Measurements from ENCODE around the gene MRAS.

The MRAS gene

DNA sequence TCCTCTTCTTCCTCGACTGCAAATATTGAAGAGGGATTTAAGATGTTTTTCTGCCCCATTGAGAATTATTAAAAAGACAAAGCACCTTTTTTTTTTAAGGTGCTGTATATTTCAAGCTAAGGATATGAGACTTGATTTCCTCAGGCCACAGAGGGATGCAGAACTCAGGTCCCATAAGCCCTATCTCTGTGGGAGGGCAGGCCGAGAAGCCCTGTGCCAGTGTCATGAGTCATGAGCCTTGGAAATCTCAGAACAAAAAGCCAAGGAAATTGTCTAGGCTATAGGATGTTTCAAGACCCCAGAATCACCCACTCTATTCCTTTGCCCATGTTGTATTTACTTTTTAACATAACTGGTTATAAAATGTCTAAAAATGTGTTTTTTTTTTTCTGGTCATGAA, 93.4 kb downstream of the MRAS start:
- H3K4me3 ChIP-seq (replicated peaks in 1 of 2; ENCODE audit: low read depth in 2 of 2, low read length in 2 of 2), result no peak overlapping the region
- TF ChIP-seq, protein P1, sequence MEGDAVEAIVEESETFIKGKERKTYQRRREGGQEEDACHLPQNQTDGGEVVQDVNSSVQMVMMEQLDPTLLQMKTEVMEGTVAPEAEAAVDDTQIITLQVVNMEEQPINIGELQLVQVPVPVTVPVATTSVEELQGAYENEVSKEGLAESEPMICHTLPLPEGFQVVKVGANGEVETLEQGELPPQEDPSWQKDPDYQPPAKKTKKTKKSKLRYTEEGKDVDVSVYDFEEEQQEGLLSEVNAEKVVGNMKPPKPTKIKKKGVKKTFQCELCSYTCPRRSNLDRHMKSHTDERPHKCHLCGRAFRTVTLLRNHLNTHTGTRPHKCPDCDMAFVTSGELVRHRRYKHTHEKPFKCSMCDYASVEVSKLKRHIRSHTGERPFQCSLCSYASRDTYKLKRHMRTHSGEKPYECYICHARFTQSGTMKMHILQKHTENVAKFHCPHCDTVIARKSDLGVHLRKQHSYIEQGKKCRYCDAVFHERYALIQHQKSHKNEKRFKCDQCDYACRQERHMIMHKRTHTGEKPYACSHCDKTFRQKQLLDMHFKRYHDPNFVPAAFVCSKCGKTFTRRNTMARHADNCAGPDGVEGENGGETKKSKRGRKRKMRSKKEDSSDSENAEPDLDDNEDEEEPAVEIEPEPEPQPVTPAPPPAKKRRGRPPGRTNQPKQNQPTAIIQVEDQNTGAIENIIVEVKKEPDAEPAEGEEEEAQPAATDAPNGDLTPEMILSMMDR (IDR thresholded peaks at IDR 0.05; ENCODE audit: low read depth, low read length), result no peak
- peak; percentile 31 to 38 for DNase-seq (ENCODE audit: low read depth in 2 of 2)

DNA sequence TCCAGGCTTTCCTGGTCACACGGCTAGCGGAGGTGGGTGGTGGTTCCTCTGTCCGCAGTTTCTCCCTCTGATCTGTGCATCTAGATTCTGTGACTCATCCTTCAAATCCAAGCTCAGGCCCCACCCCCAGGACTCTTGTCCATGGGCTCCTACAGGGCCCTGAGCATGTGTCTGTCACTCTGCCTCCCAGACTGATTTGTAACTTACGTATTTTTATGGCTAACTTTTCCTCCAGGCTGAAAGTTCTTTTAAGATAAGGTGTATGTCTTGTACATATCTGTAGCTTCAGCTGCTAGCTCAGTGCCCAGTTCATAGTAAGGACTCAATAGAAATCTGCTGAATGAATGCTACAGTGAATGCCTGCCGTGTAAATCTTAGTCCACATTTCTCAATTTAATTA, 94.1 kb downstream of the MRAS start:
- peak; percentile 39 to 55 for DNase-seq (ENCODE audit: low read depth in 2 of 2)
- H3K4me3 ChIP-seq (replicated peaks in 1 of 2; ENCODE audit: low read depth in 2 of 2, low read length in 2 of 2), result no peak overlapping the region
- TF ChIP-seq, protein P1 (IDR thresholded peaks at IDR 0.05; ENCODE audit: low read depth, low read length), result no peak

GRCh38 chr3:138443091-138443490, 94.7 kb downstream of the MRAS start:
- TF ChIP-seq, protein P1 (IDR thresholded peaks at IDR 0.05; ENCODE audit: low read depth, low read length), result no peak
- DNase-seq (ENCODE audit: low read depth in 2 of 2), result no peak
- H3K4me3 ChIP-seq (replicated peaks in 1 of 2; ENCODE audit: low read depth in 2 of 2, low read length in 2 of 2), result no peak overlapping the region

DNA sequence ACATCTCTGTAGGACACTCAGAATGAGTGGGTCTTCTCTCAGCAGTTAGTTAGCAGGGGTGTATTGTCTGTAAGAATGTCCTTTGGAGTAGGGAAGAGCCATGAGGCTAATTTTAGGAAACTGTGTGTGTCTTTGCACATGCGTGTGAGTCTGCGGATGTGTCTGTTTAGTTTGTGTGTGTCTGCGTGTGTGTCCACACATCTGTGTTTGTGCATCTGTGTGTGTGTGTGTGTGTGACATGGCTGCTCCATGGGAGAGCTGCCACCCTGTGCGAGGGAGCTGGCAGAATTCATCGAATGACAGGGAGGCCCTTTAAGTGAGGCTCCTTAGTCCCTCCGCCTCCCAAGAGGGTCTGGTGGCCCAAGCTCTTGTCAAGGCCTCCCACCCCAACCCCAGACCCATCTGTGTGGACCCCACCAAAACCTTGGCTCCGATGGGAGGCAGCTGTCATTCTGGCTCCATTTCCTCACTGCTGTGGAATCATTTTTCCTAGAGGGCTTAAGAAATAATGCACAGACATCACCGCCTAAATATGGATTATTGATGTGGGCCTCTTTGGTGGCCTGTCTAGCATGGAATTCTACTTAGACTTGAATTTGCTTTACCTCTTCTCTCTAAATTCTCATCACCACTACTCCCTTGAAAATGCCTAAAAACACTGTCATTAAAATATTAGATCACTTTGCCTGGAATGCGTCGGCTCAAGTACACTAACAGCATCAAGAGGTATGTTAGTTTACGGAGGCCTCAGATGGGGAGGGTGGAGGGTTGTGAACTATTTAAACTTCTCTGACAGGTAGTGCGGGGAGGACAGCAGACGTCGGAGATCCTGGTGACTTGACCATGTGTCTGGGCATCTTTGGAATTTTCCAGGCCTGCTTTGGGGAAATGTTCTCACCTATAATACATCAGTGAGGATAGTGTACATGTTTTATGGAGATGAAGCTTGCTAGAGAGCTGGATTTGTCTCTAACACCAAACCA, 95.4 kb downstream of the MRAS start:
- TF ChIP-seq, protein P1 (IDR thresholded peaks at IDR 0.05; ENCODE audit: low read depth, low read length), result no peak
- DNase-seq (ENCODE audit: low read depth in 2 of 2), result no peak
- no peak overlapping the region for H3K4me3 ChIP-seq (replicated peaks in 1 of 2; ENCODE audit: low read depth in 2 of 2, low read length in 2 of 2)

DNA sequence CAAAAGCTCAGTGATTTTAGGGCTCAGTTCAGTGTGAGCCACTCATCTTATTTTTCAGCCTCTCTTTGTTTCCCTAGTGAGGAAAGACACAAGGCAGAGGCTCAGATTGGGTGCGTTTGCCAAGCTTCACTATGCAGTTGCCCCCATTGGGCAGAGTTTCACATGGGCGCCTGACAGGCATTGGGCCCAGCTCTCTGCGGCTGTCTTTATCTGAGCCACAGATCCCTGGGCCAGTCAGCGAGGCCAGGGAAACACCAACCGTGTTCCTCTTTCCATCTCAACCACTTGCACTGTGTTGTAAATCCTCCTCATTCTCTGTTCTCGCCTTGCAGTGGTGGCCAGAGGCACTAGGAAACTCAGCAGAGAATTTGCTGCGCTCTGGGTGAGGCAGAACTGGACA, 96.9 kb downstream of the MRAS start:
- TF ChIP-seq, protein P1 (IDR thresholded peaks at IDR 0.05; ENCODE audit: low read depth, low read length), result no peak
- H3K4me3 ChIP-seq (replicated peaks in 1 of 2; ENCODE audit: low read depth in 2 of 2, low read length in 2 of 2), result no peak overlapping the region
- DNase-seq (ENCODE audit: low read depth in 2 of 2), result no peak

- H3K4me3 ChIP-seq (replicated peaks in 1 of 2; ENCODE audit: low read depth in 2 of 2, low read length in 2 of 2), result no peak overlapping the region
- TF ChIP-seq, protein P1 (IDR thresholded peaks at IDR 0.05; ENCODE audit: low read depth, low read length), result no peak
- DNase-seq (ENCODE audit: low read depth in 2 of 2), result no peak
Measured at GRCh38 chr3:138445654-138446053, 97.3 kb downstream of the MRAS start.

Data from cardiac fibroblast (primary cell).